Neural progenitor cell (in vitro differentiated cells): ENCODE measurements around the gene TMC8. TPM values are rescaled to one million over a fixed set of nuclear protein-coding genes. Genes with fewer than 3 reads are reported as not detected.

Experiments used
- DNase-seq: peaks from one replicate; pipeline ENCODE4 v3.0.0-alpha.2; 2016; ENCODE audit warnings: low spot score
- H2AFZ ChIP-seq: fragments of 200-600 bp; sonication (generic); replicated peaks from 2 replicates; pipeline ENCODE4 v1.6.1; 2016; ENCODE audit warnings: antibody characterized with exemption
- H3F3A ChIP-seq: fragments of 200-600 bp; sonication (generic); 2 replicates; pipeline ENCODE4 v1.6.1; 2016; ENCODE audit warnings: antibody characterized with exemption, low read depth
- H3K27ac ChIP-seq: fragments of 200-600 bp; sonication (generic); 2 replicates; pipeline ENCODE4 v1.5.1; 2016; ENCODE audit warnings: mild to moderate bottlenecking
- H3K27me3 ChIP-seq: fragments of 200-600 bp; sonication (generic); 2 replicates; pipeline ENCODE4 v1.6.1; 2016; ENCODE audit warnings: mild to moderate bottlenecking, moderate library complexity
- H3K36me3 ChIP-seq: fragments of 200-600 bp; sonication (generic); 2 replicates; pipeline ENCODE4 v1.5.1; 2016
- H3K4me1 ChIP-seq: fragments of 200-600 bp; sonication (generic); 2 replicates; pipeline ENCODE4 v1.6.1; 2016; ENCODE audit warnings: mixed run types
- H3K4me2 ChIP-seq: fragments of 200-600 bp; sonication (generic); 2 replicates; pipeline ENCODE4 v1.6.1; 2016
- H3K4me3 ChIP-seq: fragments of 200-600 bp; sonication (generic); 2 replicates; pipeline ENCODE4 v1.5.1; 2016
- H3K79me2 ChIP-seq: fragments of 200-600 bp; sonication (generic); 2 replicates; pipeline ENCODE4 v1.6.1; 2016; ENCODE audit warnings: low read depth
- H3K9ac ChIP-seq: fragments of 200-600 bp; sonication (generic); 2 replicates; pipeline ENCODE4 v1.6.1; 2016
- H3K9me3 ChIP-seq: fragments of 200-600 bp; sonication (generic); 2 replicates; pipeline ENCODE4 v1.5.1; 2016; ENCODE audit warnings: low read depth
- H4K20me1 ChIP-seq: fragments of 200-600 bp; sonication (generic); 2 replicates; pipeline ENCODE4 v1.6.1; 2016; ENCODE audit warnings: low read depth
- H3K27ac Mint-ChIP-seq: 3 replicates; pipeline ENCODE4 v1.8.0; 2021; ENCODE audit warnings: mixed read lengths
- H3K27me3 Mint-ChIP-seq: 2 replicates; pipeline ENCODE4 v1.8.0; 2022; ENCODE audit warnings: low read depth, mild to moderate bottlenecking, inconsistent platforms, moderate library complexity, mixed read lengths; ENCODE audit not compliant: insufficient read depth
- H3K36me3 Mint-ChIP-seq: 3 replicates; pipeline ENCODE4 v1.8.0; 2021; ENCODE audit warnings: mixed read lengths
- H3K4me1 Mint-ChIP-seq: 3 replicates; pipeline ENCODE4 v1.8.0; 2021; ENCODE audit warnings: mixed read lengths
- H3K4me3 Mint-ChIP-seq: 3 replicates; pipeline ENCODE4 v1.8.0; 2021; ENCODE audit warnings: mild to moderate bottlenecking, moderate library complexity, mixed read lengths
- H3K9me3 Mint-ChIP-seq: 3 replicates; pipeline ENCODE4 v1.8.0; 2020; ENCODE audit warnings: mixed read lengths
- EZH2 ChIP-seq: fragments of 200-600 bp; sonication (generic); IDR thresholded peaks from 2 replicates; pipeline ENCODE4 v1.6.1; 2017; ENCODE audit warnings: antibody characterized with exemption, mild to moderate bottlenecking, moderate library complexity
- EZH2phosphoT487 ChIP-seq: fragments of 200-600 bp; sonication (generic); IDR thresholded peaks from 2 replicates; pipeline ENCODE4 v1.6.1; 2017; ENCODE audit warnings: antibody characterized with exemption
- total RNA-seq: library from RNA; depleted of rRNA; stranded (reverse); fragments of >200 nt; gene quantifications from 2 replicates; pipeline ENCODE4 v1.2.3, GENCODE V29; 2015; ENCODE audit warnings: low replicate concordance
- TF ChIP-seq, protein P1 (sequence below): fragments of 200-600 bp; sonication (generic); IDR thresholded peaks from 2 replicates; pipeline ENCODE4 v1.5.1; 2017; ENCODE audit warnings: antibody characterized with exemption, mild to moderate bottlenecking

TMC8 gene
- total RNA-seq, 1 donor from 2014 or later, result not detected

DNA sequence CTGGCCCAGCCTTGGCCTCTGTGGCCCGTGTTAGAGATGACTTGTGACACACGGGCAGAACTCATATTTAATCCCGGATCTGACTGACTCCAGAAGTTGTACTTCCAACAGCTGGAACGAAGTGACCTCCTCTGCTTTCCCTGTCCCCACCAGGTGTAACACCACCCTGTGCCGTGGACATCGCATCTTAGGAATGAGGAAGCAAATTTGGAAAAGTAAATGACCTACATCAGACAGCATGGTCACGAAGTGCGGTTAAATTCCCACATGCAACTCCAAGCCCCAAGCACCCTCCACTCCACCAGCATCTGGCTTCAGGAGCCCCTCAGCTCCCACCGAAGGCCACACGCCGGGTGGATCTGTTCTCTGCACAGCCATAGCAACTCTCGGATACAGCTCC, 53.3 kb downstream of the TMC8 start:
- Histone ChIP-seq H3K9ac (peak overlapping the region; percentile 14), H4K20me1 (peaks cover 40% of the 10 kb centered on the region), H3K9me3 (no peaks in the 10 kb centered on the region), H3K79me2 (peaks cover 76% of the 10 kb centered on the region), H3K4me2 (peak overlapping the region; percentile 97), H3K4me3 (no peak overlapping the region), H3K36me3 (peaks cover 3% of the 10 kb centered on the region), H3K4me1 (peaks cover 27% of the 10 kb centered on the region), H3F3A (no peaks in the 10 kb centered on the region), H3K27ac (no peak overlapping the region), H2AFZ (no peak overlapping the region), H3K27me3 (no peaks in the 10 kb centered on the region)
- Mint-ChIP-seq H3K36me3 (peaks cover 32% of the 10 kb centered on the region), H3K4me1 (peaks cover 32% of the 10 kb centered on the region), H3K27me3 (peaks cover 6% of the 10 kb centered on the region), H3K9me3 (no peaks in the 10 kb centered on the region), H3K27ac (no peak overlapping the region), H3K4me3 (peak overlapping the region; percentile 43)
- TF ChIP-seq, protein P1, sequence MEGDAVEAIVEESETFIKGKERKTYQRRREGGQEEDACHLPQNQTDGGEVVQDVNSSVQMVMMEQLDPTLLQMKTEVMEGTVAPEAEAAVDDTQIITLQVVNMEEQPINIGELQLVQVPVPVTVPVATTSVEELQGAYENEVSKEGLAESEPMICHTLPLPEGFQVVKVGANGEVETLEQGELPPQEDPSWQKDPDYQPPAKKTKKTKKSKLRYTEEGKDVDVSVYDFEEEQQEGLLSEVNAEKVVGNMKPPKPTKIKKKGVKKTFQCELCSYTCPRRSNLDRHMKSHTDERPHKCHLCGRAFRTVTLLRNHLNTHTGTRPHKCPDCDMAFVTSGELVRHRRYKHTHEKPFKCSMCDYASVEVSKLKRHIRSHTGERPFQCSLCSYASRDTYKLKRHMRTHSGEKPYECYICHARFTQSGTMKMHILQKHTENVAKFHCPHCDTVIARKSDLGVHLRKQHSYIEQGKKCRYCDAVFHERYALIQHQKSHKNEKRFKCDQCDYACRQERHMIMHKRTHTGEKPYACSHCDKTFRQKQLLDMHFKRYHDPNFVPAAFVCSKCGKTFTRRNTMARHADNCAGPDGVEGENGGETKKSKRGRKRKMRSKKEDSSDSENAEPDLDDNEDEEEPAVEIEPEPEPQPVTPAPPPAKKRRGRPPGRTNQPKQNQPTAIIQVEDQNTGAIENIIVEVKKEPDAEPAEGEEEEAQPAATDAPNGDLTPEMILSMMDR, result no peak
- no peak for TF ChIP-seq EZH2
- TF ChIP-seq EZH2phosphoT487, result no peak
- no peak for DNase-seq

DNA sequence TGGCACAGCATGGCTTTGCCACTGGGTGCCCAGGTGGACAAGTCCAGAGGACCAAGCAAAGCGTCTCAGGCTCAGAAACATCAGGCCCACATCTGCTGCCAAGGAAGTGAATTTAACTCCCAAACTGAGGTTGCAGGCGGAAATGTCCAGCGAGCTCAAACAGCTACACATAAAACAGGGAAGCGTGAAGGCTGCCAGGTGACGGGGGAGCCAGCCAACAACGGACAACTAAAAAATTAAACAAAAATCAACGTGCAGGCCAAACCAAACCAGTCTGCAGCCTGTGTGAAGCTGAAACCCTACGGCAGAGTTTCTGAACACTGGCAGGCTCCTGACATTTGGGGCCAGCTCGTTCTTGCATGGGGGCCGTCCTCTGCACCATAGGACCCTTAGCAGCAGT, 53.8 kb downstream of the TMC8 start:
- H2AFZ ChIP-seq, result no peak overlapping the region
- Mint-ChIP-seq H3K4me1 (peaks cover 32% of the 10 kb centered on the region), H3K27ac (no peak overlapping the region), H3K9me3 (no peaks in the 10 kb centered on the region), H3K27me3 (peaks cover 6% of the 10 kb centered on the region), H3K4me3 (peak overlapping the region; percentile 88), H3K36me3 (peaks cover 28% of the 10 kb centered on the region)
- peaks cover 40% of the 10 kb centered on the region for H4K20me1 ChIP-seq
- H3K9me3 ChIP-seq, result no peaks in the 10 kb centered on the region
- H3K9ac ChIP-seq, result no peak overlapping the region
- peak overlapping the region; percentile 97 for H3K4me2 ChIP-seq
- H3K4me1 ChIP-seq, result peaks cover 27% of the 10 kb centered on the region
- no peak for DNase-seq
- TF ChIP-seq EZH2phosphoT487, result no peak
- peaks cover 80% of the 10 kb centered on the region for H3K79me2 ChIP-seq
- H3K36me3 ChIP-seq, result peaks cover 3% of the 10 kb centered on the region
- H3K27me3 ChIP-seq, result no peaks in the 10 kb centered on the region
- H3K27ac ChIP-seq, result no peak overlapping the region
- H3F3A ChIP-seq, result no peaks in the 10 kb centered on the region
- H3K4me3 ChIP-seq, result no peak overlapping the region

DNA sequence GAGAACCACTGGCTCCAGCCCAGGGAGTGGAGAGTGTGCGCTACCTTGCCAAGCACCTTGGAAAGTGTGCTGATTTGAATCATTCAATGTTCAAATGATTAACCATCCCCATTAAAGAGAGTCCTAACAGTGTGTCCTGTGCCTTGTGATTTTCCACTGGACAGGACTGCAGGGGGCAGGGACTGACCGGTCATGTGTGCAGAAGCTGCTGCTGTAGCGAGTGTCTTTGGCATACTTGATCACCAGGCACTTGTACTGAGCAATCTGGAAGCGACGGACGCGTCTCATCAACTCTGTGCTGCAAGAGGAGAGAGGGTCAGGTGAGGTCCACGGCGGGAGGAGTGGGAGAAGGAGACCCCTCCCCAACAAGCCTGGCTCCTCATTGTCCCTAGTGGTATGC, 54.3 kb downstream of the TMC8 start:
- H3K4me2 ChIP-seq, result peak overlapping the region; percentile 97

More for the DNA sequence above, 54.3 kb downstream of the TMC8 start:
- no peak for DNase-seq
- H3K4me3 Mint-ChIP-seq, result peak overlapping the region; percentile 88
- H3K9me3 Mint-ChIP-seq, result no peaks in the 10 kb centered on the region
- peaks cover 25% of the 10 kb centered on the region for H3K36me3 Mint-ChIP-seq
- peaks cover 40% of the 10 kb centered on the region for H4K20me1 ChIP-seq
- H3K27me3 Mint-ChIP-seq, result peaks cover 6% of the 10 kb centered on the region
- no peaks in the 10 kb centered on the region for H3K27me3 ChIP-seq
- H3K4me1 Mint-ChIP-seq, result peaks cover 32% of the 10 kb centered on the region
- H3K9ac ChIP-seq, result peak overlapping the region; percentile 40
- H3K4me3 ChIP-seq, result peak overlapping the region; percentile 70
- H3K79me2 ChIP-seq, result peaks cover 86% of the 10 kb centered on the region
- H3K27ac Mint-ChIP-seq, result peak overlapping the region; percentile 40
- peaks cover 3% of the 10 kb centered on the region for H3K36me3 ChIP-seq
- no peak overlapping the region for H2AFZ ChIP-seq
- no peak overlapping the region for H3K27ac ChIP-seq
- TF ChIP-seq EZH2, result no peak
- TF ChIP-seq EZH2phosphoT487, result no peak
- TF ChIP-seq, protein P1, result no peak
- no peaks in the 10 kb centered on the region for H3K9me3 ChIP-seq
- H3F3A ChIP-seq, result no peaks in the 10 kb centered on the region
- H3K4me1 ChIP-seq, result peaks cover 27% of the 10 kb centered on the region
